H1 (cell line): ENCODE results near the gene ARMC6.

ENCODE experiments used
- CTCF ChIP-seq, 3 experiments: IDR thresholded peaks; 1 replicate in 2 of 3; 2 replicates in 1 of 3; pipeline versions ENCODE4 v1.5.1 to v1.6.1; 2011; ENCODE audit warnings: low read length in 3 of 3, mild to moderate bottlenecking in 3 of 3, inconsistent platforms in 2 of 3, low read depth in 1 of 3, moderate library complexity in 1 of 3; ENCODE audit not compliant: insufficient read depth in 1 of 3; ENCODE audit errors: control extremely low read depth in 1 of 3
- TAF1 ChIP-seq: IDR thresholded peaks from 2 replicates; pipeline ENCODE4 v1.6.1; 2011; ENCODE audit warnings: mild to moderate bottlenecking, low read depth, low read length

- TF ChIP-seq CTCF (IDR thresholded peaks at IDR 0.05; ENCODE audit: control extremely low read depth in 1 of 3, insufficient read depth in 1 of 3, low read depth in 1 of 3, low read length in 3 of 3) (no peak), TAF1 (no peak)
Observed at GRCh38 chr19:19043881-19044280, 10.5 kb downstream of the ARMC6 start.
